Fibroblast of skin of abdomen (primary cell): Measurements from ENCODE around the gene KRCC1. TPM values are rescaled to one million over a fixed set of nuclear protein-coding genes. Genes with fewer than 3 reads are reported as not detected.

Experiments used
- DNase-seq: peaks from one replicate; pipeline ENCODE4 v3.0.0-alpha.2; 2013
- polyA plus RNA-seq, 2 experiments: library from polyadenylated mRNA; unstranded; fragments of 120-200 nt; gene quantifications; one replicate each; pipeline ENCODE4 v1.2.1, GENCODE V29; 2013; ENCODE audit not compliant: insufficient read length in 2 of 2

Gene KRCC1
- polyA plus RNA-seq (2013, experiment 1 of 2; ENCODE audit: insufficient read length): 42.0 TPM
- 39.6 TPM for polyA plus RNA-seq (2013, experiment 2 of 2; ENCODE audit: insufficient read length)

DNA sequence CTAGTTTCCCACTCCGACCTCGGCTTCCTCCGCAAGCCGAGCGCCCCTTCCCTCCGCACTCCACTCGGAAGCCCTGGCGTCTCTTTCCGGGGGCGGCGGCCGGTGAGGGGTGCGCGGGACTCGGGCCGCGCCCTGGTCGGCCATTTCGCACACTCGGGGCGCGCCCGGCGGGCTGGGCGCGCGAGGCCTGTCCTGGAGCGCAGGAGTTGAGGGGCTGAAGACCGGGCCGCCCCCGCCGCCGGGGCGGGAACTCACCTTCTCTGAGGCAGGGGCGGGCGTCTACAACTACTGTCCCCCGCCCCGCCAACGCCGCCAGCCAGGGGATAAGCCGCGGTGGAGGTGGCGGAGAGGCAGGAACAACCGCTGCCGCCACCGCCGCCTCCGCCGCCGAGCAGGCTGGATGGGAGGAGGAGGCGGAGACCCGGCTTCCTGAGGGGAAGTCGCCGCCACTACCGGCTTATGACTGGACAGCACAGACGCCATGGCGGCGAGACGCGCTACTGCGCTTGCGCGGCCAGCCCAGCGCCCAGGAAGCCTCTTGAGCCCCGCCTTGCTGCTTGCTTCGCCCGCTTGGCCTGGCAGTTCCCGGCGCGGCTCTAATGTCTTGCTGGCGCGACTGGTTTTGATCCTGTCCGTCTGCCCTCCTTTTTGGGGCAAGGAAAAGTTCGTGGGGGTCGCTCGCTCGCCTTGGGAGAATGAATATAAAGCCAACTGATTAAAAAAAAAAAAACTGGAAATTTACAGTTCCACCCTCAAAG, at the start of gene KRCC1:
TSS of gene KRCC1 (minus strand) at position 413 of the 758 bp plus-strand sequence. CDS start 27,220 bp downstream, outside the sequence.
- peak; percentile 95 for DNase-seq

GRCh38 chr2:88100489-88100858, 44.9 kb upstream of the KRCC1 start:
- no peak for DNase-seq

- DNase-seq: peak; percentile 21
Measured at GRCh38 chr2:88099798-88100488, 44.4 kb upstream of the KRCC1 start.

GRCh38 chr2:88098558-88098900, 42.9 kb upstream of the KRCC1 start:
- no peak for DNase-seq

DNA sequence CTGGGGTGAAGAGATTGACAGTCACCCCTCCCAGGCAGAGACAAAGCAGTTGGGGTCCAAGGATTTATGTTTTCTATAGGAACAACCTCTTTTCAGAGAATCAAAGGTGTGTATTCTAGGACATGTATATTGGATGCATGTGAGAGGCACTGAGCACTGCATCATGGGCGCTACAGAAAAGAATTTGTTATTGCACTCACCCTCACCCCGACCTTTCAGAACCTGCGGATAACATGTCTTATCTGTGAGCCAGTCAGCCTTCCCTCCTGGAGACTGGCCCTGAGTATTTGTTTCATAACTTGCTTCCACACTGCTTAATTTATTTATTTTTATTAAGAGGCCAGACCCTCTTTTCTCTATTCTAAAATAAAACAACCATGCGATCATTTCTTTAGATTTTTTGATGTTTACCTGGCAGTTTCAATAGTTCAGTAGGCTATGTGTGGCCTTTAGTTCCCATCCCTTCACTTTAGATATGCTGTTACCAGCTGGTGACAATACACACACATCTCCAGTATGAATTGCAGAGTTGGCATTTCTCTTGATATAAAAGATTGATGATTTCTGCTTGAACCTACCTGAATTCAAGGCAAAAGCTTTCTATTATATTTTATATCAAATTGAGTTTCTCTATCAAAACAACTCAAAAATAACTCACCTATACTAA, 42.4 kb upstream of the KRCC1 start:
- DNase-seq: no peak

GRCh38 chr2:88097192-88097591, 41.6 kb upstream of the KRCC1 start:
- no peak for DNase-seq

DNA sequence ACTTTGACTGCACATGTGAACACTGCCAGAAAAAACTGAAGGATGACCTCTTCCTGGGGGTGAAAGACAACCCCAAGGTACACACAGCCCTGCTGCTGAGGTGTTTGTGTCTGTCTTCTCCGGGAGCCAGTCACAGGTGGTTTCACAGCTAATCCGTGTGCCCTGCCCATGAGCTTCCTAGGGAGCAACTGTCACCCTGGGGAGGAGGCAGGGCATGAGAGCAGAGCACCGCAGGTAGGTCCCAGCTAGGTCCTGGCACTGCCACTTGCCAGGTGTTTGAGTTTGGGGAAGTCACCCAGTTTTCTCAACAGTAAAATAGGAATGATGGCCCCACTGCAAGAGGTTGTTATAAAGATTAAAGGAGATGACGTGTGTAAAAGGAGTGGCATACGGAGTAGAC, 41.1 kb upstream of the KRCC1 start:
- DNase-seq: no peak

DNA sequence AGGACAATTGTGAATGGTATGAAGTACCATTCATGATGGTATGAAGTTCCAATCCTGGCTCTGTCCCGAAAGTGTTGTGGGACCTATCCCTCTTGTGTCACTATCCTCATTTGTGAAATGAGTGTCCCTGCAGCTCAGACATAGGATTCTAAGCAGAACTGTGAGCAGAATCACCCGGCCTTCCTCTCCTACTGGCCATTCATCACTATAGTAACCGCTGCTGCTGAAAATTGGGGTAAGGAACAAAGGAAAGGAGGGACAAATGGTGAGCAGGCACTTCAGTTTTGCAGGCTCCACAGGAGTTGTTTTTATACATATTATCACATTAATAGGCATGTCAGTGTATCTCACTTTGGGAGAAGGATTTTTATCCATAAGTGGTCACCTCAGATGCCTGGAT, 39.4 kb upstream of the KRCC1 start:
- DNase-seq: no peak

DNA sequence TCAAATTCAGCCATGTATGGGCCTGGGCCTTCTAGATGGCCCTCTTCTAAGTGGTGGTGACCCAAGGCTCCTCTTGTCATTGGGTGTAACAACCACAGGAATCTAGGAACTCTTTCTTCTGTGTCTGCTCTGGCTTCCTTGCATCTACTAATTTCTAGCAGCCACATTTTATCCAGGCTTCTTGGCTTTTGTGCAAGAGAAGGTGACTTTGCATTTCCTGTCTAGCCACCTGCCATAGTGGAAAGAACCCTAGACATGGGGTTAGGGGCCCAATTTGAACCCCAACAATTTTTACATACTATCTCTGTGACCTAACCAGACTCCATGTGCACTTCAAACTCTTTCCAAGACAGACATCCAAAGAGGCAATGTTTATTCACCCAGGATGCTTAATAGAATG, 37.2 kb upstream of the KRCC1 start:
- no peak for DNase-seq

- no peak for DNase-seq
Measured at GRCh38 chr2:88091943-88092342, 36.4 kb upstream of the KRCC1 start.

- no peak for DNase-seq
Measured at GRCh38 chr2:88090446-88091283, 35.1 kb upstream of the KRCC1 start.

DNA sequence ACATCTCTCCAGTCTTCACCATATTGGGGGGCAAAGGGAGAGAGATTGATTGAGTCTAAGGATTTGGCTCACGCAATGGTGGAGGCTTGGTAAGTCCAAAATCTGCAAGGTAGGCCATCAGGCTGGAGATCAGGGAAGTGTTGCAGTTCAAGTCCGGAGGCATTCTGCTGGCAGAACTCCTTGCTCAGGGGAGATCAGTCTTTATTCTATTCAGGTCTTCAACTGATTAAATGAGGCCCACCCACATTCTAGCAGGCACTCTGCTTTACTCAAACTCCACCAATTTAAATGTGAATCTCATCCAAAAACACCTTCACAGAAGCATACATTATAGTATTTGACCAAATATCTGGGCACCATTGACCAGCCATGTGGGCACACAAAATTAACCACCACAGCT, 33.4 kb upstream of the KRCC1 start:
- DNase-seq: no peak

DNA sequence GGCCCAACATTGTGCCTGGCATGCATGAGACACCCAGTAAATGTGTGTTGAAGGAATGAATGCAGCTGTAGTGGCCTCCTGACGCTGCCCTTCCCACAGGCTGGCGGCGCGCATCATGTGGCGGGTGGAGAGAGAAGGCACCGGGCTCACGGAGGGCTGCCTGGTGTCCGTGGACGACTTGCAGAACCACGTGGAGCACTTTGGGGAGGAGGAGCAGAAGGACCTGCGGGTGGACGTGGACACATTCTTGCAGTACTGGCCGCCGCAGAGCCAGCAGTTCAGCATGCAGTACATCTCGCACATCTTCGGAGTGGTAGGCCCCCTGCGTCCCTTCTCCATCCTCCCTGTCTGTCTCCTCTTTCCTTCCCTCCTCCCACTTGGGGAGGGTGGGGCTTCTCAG, 32.2 kb upstream of the KRCC1 start:
- no peak for DNase-seq

DNA sequence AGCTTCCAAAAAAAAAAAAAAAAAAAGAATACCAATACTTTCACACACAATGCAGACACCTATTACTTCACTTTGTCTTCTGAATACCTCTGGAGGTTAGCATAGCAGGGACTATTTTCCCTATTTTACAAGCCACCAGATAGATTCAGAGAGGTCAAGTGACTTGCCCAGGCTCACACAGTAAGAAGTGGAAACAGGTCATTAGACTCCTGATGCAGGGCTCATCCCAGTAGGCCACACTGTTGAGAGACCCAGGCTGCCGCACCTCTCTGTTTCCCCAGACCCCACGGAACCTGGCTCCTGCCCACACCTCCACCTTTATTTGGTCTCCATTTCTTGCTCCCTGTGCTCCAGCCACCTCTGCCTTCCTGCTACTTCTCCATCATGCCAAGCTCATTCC, 31.5 kb upstream of the KRCC1 start:
- DNase-seq: no peak

DNA sequence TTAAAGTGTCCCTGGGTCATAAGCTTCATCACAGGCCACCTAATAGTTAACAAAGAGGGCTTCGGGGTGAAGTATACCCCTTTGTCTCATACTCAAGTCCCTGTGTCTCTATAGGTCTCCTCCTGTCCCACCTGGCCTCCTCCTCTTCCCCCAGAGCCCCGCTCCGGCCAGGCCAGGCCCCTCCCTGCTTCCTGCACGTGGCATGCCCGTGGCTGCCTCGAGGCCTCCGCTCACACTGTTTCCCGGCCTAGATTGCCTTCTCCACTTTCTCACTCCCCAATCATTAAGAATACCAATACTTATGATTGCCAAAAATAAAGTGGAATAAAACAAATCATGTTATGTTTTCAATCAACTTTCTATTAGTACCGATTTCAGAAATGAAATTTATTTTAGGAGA, 30.8 kb upstream of the KRCC1 start:
- no peak for DNase-seq

- DNase-seq: no peak
Measured at GRCh38 chr2:88085602-88086001, 30.0 kb upstream of the KRCC1 start.

DNA sequence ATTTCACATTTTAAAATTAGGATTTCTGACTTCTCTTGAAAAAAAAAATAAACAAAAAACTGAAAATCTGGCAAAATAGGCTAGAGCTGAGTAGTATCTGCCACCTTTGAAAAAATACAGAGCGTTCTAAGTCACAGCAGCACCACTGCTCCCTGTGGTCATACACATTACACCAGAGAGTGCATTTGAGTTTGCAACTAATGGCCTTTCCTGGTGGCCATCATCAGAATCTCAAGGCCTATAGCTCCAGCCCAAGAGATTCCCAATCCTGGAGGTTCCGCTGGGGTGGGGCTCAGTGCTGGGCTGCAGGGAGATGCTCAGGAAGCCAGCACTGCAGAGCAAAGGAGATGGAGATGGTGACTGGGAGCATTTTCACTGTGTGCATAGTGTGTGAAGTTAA, 29.5 kb upstream of the KRCC1 start:
- no peak for DNase-seq

DNA sequence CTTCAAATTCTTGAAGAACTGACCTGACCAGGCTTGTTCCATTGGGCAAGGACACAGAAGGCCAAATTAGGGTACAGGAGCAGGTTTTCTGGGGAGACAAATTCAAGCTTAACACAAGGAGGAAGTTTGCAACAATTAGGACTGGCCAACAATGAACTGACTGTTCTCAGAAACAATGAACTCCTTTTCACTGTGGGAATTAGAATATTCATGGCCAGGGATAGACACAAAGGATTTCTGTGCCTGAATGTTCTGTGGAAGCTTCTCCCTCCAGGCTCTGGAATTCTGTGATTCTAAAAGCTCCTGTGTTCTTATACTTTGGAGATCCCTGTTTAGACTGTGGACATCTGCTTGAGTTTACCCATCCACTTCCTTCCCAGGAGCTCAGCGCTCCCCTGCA, 27.2 kb upstream of the KRCC1 start:
- DNase-seq: no peak

DNA sequence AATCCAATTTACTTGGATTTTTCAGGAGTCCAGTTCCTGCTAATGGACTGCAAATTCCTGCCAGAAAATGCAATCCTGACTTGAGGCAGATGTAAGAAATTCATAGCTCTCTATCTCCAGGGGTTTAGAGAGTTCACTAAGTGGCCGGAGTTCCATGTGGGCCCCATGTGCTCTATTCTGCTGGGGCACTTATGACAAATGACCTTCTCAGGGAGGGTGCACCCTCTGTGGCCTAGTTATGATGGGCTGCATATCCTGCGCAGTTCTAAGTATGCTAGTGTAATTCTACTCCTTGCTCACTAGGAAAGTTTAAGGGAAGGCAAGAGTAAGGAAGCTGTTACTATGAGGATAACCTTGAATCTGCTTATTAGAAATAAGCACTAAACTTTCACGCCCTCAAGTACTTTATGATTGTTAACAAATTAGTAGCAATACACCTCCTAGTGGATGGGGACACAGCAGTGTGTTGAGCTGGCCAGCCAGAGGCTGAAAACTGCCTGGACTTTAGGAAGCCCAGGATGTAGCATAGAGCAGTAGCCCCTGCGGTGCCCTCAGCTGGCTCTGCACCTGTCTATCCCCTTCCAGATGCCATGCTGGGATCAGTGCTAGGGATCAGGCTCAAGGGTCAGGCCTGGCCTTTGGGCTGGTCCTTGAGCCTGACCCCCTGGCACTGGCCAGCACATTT, 26.5 kb upstream of the KRCC1 start:
- no peak for DNase-seq

- no peak for DNase-seq
Measured at GRCh38 chr2:88080545-88080944, 25.0 kb upstream of the KRCC1 start.

DNA sequence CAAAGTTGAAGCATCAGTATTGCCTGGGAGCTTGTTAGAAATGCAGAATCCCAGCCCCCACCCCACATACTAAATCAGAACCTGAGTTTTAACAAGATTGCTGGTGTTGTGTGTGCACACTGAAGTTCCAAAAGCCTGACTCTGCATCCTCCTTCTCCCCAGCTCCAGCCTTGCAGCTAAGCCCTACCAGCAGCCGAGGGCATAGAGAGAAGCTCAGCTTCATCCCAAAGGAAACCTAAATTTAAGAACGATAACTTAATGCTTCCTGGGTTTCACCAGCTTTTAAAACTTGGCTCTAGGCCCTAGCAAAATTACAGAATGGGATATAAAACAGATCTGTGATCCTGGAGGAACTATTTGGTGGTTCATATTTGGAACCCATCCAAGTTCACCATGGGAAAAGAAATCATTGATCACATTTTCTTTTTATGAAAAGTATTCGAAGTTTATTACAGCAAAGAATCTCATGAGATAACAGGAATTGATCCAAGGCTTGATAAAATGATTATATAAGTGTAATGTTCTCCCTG, 23.1 kb upstream of the KRCC1 start:
- DNase-seq: peak; percentile 13

DNA sequence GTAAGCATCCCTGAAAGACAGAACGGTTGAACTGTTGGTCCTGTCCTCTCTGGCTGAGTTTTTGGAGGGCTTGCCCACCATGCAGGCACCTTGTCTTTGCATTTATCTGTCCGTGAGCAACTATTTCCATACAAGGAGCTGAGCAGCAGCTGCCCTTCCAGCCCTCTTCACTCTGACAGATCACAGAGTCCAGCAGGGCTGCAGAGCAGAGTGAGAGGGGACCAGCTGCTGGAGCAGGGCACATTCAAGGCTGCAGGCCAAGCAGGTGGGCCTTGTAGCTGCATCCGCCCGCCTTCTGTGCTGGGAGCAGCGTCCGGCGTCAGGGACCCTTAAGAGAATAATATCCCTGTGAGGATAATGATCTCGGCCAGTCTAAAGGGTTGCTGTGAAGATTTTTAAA, 21.5 kb upstream of the KRCC1 start:
- DNase-seq: no peak
